Tibial nerve (tissue), 4 donors: ENCODE data around the gene OR4K1.

ENCODE experiments used
- CTCF ChIP-seq, 5 experiments: fragments of 200-600 bp in 3 of 5; fragments of 450-650 bp in 2 of 5; sonication (generic) in 3 of 5; IDR thresholded peaks; one replicate each; pipeline ENCODE4 v1.5.1; 2016 to 2019; ENCODE audit warnings: antibody characterized with exemption in 5 of 5, mild to moderate bottlenecking in 3 of 5, moderate library complexity in 2 of 5
- EP300 ChIP-seq, 2 donors: sonication (generic); formaldehyde crosslinking; IDR thresholded peaks; one replicate each; pipeline ENCODE4 v1.6.1; 2017; ENCODE audit warnings: antibody characterized with exemption in 2 of 2, mild to moderate bottlenecking in 1 of 2
- POLR2A ChIP-seq, 2 donors: fragments of 450-650 bp; IDR thresholded peaks; one replicate each; pipeline ENCODE4 v1.6.1; 2017; ENCODE audit warnings: antibody characterized with exemption in 2 of 2, mild to moderate bottlenecking in 2 of 2, moderate library complexity in 2 of 2

GRCh38 chr14:19920021-19920657 is 10.6 kb upstream of the OR4K1 start, which contains the start of gene OR4K5:
- TF ChIP-seq CTCF (IDR thresholded peaks at IDR 0.05) (no peak), POLR2A (IDR thresholded peaks at IDR 0.05) (no peak), EP300 (IDR thresholded peaks at IDR 0.05) (no peak)
